HG03060 (cell line): ENCODE measurements around the gene SLC9A7.
"Not testable (repeated sequence)": the region's sequence is repeated elsewhere in the genome, so short reads cannot be mapped to it uniquely, and the experiment has no call there.

ENCODE experiments used
- ATAC-seq: cut with Tn5 transposase; IDR thresholded peaks from one replicate; pipeline ENCODE4 v1.9.1; 2021; ENCODE audit warnings: low read depth, moderate number of reproducible peaks; ENCODE audit not compliant: unreplicated experiment

The SLC9A7 gene

GRCh38 chrX:46758956-46759644, at the start of gene SLC9A7:
TSS of gene SLC9A7 (minus strand) at chrX:46759118. CDS start at chrX:46759029, 89 bp downstream.
- no peak for ATAC-seq

GRCh38 chrX:46805270-46805669, 46.4 kb upstream of the SLC9A7 start:
- ATAC-seq, result no peak

GRCh38 chrX:46803140-46803539, 44.2 kb upstream of the SLC9A7 start:
- ATAC-seq, result no peak

- no peak for ATAC-seq
Observed at GRCh38 chrX:46796574-46797191, 37.8 kb upstream of the SLC9A7 start.

- ATAC-seq, result no peak
Observed at GRCh38 chrX:46793386-46794143, 34.6 kb upstream of the SLC9A7 start.

- no peak for ATAC-seq
Observed at GRCh38 chrX:46792810-46793188, 33.9 kb upstream of the SLC9A7 start.

- ATAC-seq, result no peak
Observed at GRCh38 chrX:46791927-46792809, 33.2 kb upstream of the SLC9A7 start.

GRCh38 chrX:46788902-46789301, 30.0 kb upstream of the SLC9A7 start:
- ATAC-seq, result no peak

- ATAC-seq, result not testable (repeated sequence)
Observed at GRCh38 chrX:46784437-46784836, 25.5 kb upstream of the SLC9A7 start.

- ATAC-seq, result no peak
Observed at GRCh38 chrX:46782034-46782433, 23.1 kb upstream of the SLC9A7 start.

- ATAC-seq, result no peak
Observed at GRCh38 chrX:46777971-46778810, 19.3 kb upstream of the SLC9A7 start.

- ATAC-seq, result no peak
Observed at GRCh38 chrX:46770817-46771163, 11.9 kb upstream of the SLC9A7 start.

GRCh38 chrX:46770000-46770816, 11.3 kb upstream of the SLC9A7 start:
- ATAC-seq, result no peak

- ATAC-seq, result no peak
Observed at GRCh38 chrX:46762963-46763362, 4.0 kb upstream of the SLC9A7 start.

GRCh38 chrX:46759645-46759974, 692 bp upstream of the SLC9A7 start:
- no peak for ATAC-seq

- ATAC-seq, result no peak
Observed at GRCh38 chrX:46758163-46758955, 559 bp downstream of the SLC9A7 start.

- ATAC-seq, result no peak
Observed at GRCh38 chrX:46757593-46757992, 1.3 kb downstream of the SLC9A7 start.

- no peak for ATAC-seq
Observed at GRCh38 chrX:46757052-46757451, 1.9 kb downstream of the SLC9A7 start.
